ENCODE data around the gene NXF1.
A peak's percentile ranks its signal among the peaks of the same experiment; 100 is the strongest.
"Not testable (repeated sequence)": the region's sequence is repeated elsewhere in the genome, so short reads cannot be mapped to it uniquely, and the experiment has no call there.

The NXF1 gene

GRCh38 chr11:62832336-62833234 is 27.3 kb upstream of the NXF1 start, which contains the start of gene TEX54:
Gene TEX54 (minus strand): TSS chr11:62832841.
- no peak for DNase-seq (ENCODE audit: low read depth, low spot score)

DNA sequence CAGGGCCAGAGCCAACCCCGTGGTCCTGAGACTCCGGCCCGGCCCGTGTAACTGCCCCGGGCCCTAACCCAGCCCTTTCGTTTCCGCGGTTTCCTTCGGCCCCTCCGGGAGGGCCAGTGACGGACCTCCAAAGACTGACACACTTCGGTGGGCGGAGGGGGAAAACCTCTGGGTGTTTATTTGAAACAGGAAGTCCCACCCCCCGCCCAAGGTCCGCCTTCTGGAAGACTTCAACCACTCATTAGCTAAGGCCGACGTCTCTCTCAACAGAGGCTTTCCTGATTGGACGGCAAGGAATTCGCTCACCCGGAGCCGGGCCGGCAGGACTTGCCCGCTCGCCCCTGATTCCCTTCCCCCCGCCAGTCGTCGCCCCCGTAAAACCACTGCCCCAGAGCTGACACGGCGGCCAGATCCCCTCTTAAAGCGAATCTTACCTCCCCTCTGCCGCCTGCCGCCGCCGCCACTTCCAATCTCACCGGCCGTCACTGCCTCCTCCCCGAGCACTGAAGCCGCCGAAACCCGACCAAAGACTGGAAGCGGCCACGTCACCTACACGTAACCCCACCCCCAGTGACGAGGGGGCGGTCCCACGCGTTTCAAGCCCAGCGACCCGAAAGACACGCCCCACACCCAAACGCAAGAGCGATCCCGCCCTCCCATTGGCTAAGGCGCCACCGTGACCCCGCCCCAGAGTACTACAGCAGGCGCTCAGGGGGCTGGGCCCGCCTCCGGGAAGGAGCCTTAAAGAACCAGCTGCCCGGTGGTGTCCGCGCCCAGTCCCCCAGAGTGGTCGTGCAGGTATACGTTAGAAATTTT is 26.5 kb upstream of the NXF1 start, which contains the start of gene STX5:
STX5 (minus strand) TSS at position 532 of the 816 bp plus-strand sequence. CDS start 808 bp downstream, outside the sequence.
- DNase-seq (ENCODE audit: low read depth, low spot score) = peak; percentile 100

GRCh38 chr11:62830904-62831519 is 25.8 kb upstream of the NXF1 start:
- no peak for DNase-seq (ENCODE audit: low read depth, low spot score)

DNA sequence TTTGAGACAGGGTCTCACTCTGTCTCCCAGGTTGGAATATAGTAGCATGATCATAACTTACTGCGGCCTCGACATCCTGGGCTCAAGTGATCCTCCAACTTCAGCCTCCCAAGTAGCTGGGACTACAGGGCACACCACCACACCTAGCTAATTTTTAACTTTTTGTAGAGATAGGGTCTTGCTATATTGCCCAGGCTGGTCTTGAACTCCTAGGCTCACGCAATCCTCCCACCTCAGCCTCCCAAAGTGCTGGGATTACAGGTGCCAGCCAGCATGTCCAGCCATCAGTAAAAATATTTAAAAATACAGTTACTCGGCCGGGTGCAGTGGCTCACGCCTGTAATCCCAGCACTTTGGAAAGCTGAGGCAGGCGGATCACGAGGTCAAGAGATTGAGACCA is 22.9 kb upstream of the NXF1 start:
- not testable (repeated sequence) for DNase-seq (ENCODE audit: low read depth, low spot score)

- DNase-seq (ENCODE audit: low read depth, low spot score) = no peak
These were observed 18.4 kb upstream of the NXF1 start for GRCh38 chr11:62823677-62824076.

- DNase-seq (ENCODE audit: low read depth, low spot score) = no peak
These were observed 11.9 kb upstream of the NXF1 start for GRCh38 chr11:62817129-62817528.

DNA sequence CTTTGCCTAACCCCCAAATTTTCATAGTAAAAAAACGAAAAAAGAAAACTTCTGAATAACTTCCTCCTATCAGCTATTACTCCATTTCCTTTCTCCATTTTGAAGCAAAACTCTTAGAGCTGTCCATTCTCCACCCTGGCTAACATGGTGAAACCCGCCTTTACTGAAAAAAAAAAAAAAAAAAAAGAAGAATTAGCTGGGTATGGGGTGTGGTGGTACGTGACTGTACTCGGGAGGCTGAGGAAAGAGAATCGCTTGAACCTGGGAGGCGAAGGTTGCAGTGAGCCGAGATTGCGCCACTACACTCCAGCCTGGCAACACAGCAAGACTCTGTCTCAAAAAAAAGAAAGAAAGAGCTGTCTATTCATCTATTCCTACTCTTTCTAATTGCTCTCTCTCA is 11.3 kb upstream of the NXF1 start:
- DNase-seq (ENCODE audit: low read depth, low spot score) = no peak

DNA sequence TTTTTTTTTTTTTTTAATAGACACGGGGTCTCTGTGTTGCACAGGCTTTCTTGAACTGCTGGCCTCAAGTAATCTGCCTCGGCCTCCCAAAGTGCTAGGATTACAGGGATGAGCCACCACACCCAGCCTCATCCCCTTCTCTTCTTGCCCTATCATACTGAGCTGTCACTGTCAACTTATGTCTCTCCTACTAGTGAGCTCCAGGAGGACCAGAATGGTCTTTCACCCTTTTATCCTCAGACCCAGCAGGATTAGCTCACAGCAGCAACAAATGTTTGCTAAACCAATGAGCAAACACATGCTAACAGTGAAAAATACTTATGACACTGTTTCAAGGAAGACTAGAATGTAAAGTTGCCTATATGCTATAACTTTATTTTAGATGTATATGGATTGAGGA is 6.4 kb upstream of the NXF1 start:
- DNase-seq (ENCODE audit: low read depth, low spot score) = no peak

DNA sequence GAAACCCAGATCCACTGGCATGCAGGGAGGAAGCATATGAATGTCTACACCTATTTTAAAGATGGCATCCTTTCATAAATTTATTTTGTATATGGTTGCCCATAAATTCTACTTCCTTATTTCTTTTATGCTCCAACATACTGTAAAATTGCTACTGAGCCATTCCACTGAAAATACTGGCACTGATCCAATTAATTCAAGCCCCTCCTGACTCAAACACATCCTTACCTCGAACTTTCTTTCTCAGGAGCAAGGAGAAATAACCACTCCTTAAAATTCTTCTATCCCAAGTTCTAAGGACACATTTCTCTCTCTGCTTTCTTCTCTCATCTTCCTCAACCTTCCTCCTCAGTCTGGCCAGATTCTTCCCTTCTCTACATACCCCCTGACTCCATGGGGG is 5.5 kb upstream of the NXF1 start:
- DNase-seq (ENCODE audit: low read depth, low spot score) = no peak

DNA sequence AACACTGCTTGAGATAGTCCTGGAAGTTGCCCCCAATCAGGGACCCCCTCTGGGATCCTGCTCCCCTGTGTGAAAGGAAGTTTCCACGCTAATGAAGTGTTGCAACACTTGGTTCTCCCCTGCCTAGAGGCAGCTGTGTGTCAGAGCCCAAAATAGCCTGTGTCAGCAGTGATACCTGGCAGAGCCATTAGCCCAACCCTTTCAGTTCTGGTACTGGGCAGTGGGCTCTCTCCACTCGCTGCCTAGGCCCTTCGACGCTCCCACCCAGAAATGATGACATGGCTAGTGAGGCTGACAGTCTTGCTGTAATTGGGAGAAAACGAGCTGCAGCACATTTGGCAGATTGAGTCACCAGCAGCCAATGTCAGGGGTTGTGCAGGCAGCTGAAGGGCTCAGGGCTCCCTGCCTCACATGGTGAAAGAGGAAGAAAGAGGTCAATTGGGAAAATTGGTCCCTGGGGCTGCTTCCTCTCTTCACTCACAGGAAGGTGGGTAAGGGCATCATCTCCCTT is 1.4 kb upstream of the NXF1 start:
- DNase-seq (ENCODE audit: low read depth, low spot score) = peak; percentile 24

DNA sequence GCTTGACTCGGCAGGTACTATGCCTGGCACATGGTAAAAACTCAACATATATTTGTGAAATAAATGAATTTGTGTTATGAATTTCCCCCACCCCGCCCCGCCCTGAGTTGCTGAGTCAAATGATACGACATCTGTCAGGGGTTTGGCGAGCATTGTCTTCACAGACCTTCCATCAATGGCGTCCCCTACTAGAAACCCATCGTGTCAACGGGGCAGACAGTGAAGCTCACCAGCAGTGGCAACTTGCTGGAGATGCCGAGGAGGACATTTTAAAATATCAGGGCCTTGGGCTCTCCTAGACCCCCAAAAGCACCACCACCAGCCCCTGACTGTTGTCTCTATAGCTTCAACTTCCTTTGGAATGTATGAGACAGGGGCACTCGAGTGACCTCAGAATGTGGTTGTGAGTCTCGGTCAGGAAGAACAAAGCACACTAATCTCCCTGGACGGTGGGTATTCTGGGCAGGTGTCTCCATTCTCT is 761 bp upstream of the NXF1 start:
- DNase-seq (ENCODE audit: low read depth, low spot score) = peak; percentile 54

- DNase-seq (ENCODE audit: low read depth, low spot score) = peak; percentile 63
These were observed 747 bp downstream of the NXF1 start for GRCh38 chr11:62804310-62805075.

- no peak for DNase-seq (ENCODE audit: low read depth, low spot score)
These were observed 4.2 kb downstream of the NXF1 start for GRCh38 chr11:62801071-62801470.

DNA sequence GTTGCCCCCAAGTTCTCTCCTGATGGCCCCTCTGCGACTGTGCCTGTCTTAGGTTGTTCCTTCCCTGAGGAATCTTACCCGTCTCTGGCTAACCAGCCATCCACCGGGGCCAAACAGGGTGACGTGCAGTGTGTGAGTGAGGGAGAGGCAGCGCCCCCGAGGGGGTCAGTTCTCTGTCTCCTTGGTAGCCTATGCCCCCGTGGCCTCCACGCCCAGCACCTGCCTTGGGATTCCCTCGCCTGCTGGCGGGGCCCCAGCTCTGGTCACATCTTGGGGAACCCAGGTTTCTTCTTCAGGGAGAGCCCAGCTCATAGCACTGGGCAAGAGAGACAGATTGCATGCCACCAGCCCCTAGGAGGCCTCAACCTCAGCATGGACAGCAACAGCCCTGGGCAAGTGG is 5.8 kb downstream of the NXF1 start:
- DNase-seq (ENCODE audit: low read depth, low spot score) = no peak

- DNase-seq (ENCODE audit: low read depth, low spot score) = no peak
These were observed 9.0 kb downstream of the NXF1 start for GRCh38 chr11:62796281-62796680.

DNA sequence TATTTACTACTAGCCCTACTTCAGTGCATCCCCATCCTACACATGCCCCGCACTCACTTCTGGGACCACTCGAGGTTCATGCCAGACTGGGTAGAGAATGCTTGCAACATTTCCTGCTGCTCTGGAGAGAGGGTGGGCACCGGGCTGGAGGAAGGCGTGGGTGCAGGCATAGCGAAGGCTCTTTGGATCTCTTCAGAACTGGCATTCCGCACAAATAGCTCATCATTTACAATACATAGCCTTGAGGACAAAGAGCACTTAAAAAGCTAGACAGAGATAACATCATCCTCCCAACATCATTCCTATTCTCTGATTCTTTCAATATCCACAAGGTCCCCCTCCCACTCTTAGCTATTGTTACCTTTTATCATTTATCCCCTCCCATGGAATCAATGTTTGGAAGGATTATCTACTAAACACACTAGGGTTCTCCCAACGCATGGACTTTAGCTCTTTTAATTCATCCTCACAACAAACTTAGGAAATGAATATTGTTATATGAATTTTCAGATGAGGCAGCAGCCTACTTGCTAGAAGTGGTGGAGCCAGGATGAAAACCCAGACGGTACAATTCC is 11.0 kb downstream of the NXF1 start:
- DNase-seq (ENCODE audit: low read depth, low spot score) = no peak

DNA sequence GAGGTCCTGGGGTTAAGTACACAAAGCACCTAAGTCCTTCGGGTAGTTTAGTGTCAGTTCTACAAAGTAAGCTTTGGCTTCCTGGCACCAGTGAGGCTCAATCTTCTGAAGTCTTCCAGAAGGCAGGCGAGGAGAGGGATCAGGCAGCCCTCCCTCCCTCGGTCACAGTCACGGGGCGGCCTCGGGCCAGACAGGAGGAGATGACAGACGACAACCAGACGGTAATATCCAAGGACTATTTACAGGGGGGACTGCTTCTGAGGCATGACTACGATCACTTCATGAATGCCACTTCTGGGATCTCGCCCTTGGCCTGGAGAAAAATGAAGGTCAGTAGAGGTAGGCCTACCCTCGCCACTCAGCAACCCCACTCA is 13.1 kb downstream of the NXF1 start:
- no peak for DNase-seq (ENCODE audit: low read depth, low spot score)

GRCh38 chr11:62791501-62792201 is 13.6 kb downstream of the NXF1 start, which contains the start of gene TMEM223:
Gene TMEM223 (minus strand): TSS chr11:62792006. CDS start chr11:62791994, 12 bp downstream.
- peak; percentile 94 for DNase-seq (ENCODE audit: low read depth, low spot score)

DNA sequence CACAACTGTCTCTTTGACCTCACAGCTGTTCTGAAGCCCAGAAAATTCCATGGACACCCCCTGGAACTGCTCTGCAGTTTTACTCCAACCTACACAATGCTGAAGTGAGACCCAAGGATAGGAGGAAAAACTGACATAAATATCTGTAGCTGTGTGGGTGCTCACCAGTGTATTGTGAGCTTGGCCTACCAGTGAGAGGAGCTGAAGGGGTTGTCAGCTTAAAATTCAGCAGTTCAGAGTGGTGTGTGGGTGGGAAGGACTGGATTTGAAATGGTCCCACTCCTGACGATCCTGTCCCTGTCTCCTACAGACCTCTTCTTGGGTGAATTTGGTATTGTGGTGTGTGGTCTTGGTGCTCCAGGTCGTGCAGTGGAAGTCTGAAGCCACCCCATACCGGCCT is 15.7 kb downstream of the NXF1 start:
- DNase-seq (ENCODE audit: low read depth, low spot score) = no peak

GRCh38 chr11:62788991-62789390 is 16.2 kb downstream of the NXF1 start:
- DNase-seq (ENCODE audit: low read depth, low spot score) = no peak
